Panc1 (cell line): ENCODE results near the gene CDC42EP4.

ENCODE experiments used
- POLR2AphosphoS5 ChIP-seq: IDR thresholded peaks from 2 replicates; pipeline ENCODE4 v1.6.1; 2012; ENCODE audit warnings: mild to moderate bottlenecking, low read depth, low read length, moderate library complexity
- TCF7L2 ChIP-seq: IDR thresholded peaks from 2 replicates; pipeline ENCODE4 v1.6.1; 2011; ENCODE audit warnings: mild to moderate bottlenecking, low read depth, low read length, inconsistent platforms
- TF ChIP-seq, protein P1 (sequence below): fragments of 450-650 bp; IDR thresholded peaks from 2 replicates; pipeline ENCODE4 v1.5.1; 2017; ENCODE audit warnings: mild to moderate bottlenecking
- TF ChIP-seq, protein P2 (sequence below), 2 experiments: IDR thresholded peaks; 2 replicates each; pipeline ENCODE4 v1.6.1; 2011 to 2012; ENCODE audit warnings: low read depth in 2 of 2, control low read depth in 1 of 2, low read length in 1 of 2, mild to moderate bottlenecking in 1 of 2, moderate library complexity in 1 of 2; ENCODE audit not compliant: insufficient read depth in 1 of 2

DNA sequence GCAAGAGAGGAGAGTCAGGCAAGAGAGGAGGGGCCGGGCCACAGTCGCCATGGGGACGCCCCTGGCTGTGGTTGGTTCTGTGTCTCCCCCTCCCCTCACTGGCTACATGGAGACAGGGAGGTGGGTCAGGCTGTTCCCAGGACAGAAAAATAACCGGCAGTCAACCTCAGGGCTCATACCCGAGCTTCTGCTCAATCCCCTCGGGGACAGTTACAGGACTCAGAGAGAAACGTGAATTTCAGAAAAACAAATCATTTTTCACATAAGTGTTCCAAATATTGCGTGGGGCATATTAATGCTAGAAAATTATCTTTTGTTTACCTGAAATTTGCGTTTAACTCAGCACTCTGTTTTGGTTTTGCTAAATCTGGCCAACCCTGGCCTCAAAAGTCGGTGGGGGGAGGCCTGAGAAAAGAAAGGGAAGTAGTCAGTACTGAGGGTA, 27.9 kb downstream of the CDC42EP4 start:
- TF ChIP-seq, protein P1, sequence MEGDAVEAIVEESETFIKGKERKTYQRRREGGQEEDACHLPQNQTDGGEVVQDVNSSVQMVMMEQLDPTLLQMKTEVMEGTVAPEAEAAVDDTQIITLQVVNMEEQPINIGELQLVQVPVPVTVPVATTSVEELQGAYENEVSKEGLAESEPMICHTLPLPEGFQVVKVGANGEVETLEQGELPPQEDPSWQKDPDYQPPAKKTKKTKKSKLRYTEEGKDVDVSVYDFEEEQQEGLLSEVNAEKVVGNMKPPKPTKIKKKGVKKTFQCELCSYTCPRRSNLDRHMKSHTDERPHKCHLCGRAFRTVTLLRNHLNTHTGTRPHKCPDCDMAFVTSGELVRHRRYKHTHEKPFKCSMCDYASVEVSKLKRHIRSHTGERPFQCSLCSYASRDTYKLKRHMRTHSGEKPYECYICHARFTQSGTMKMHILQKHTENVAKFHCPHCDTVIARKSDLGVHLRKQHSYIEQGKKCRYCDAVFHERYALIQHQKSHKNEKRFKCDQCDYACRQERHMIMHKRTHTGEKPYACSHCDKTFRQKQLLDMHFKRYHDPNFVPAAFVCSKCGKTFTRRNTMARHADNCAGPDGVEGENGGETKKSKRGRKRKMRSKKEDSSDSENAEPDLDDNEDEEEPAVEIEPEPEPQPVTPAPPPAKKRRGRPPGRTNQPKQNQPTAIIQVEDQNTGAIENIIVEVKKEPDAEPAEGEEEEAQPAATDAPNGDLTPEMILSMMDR = no peak
- no peak for TF ChIP-seq POLR2AphosphoS5
- no peak for TF ChIP-seq TCF7L2
- TF ChIP-seq, protein P2, sequence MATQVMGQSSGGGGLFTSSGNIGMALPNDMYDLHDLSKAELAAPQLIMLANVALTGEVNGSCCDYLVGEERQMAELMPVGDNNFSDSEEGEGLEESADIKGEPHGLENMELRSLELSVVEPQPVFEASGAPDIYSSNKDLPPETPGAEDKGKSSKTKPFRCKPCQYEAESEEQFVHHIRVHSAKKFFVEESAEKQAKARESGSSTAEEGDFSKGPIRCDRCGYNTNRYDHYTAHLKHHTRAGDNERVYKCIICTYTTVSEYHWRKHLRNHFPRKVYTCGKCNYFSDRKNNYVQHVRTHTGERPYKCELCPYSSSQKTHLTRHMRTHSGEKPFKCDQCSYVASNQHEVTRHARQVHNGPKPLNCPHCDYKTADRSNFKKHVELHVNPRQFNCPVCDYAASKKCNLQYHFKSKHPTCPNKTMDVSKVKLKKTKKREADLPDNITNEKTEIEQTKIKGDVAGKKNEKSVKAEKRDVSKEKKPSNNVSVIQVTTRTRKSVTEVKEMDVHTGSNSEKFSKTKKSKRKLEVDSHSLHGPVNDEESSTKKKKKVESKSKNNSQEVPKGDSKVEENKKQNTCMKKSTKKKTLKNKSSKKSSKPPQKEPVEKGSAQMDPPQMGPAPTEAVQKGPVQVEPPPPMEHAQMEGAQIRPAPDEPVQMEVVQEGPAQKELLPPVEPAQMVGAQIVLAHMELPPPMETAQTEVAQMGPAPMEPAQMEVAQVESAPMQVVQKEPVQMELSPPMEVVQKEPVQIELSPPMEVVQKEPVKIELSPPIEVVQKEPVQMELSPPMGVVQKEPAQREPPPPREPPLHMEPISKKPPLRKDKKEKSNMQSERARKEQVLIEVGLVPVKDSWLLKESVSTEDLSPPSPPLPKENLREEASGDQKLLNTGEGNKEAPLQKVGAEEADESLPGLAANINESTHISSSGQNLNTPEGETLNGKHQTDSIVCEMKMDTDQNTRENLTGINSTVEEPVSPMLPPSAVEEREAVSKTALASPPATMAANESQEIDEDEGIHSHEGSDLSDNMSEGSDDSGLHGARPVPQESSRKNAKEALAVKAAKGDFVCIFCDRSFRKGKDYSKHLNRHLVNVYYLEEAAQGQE (IDR thresholded peaks at IDR 0.05; ENCODE audit: insufficient read depth in 1 of 2, low read depth in 2 of 2, low read length in 1 of 2) = no peak
